ENCODE measurements around the gene PTPRD.

- TF ChIP-seq CTCF (conservative IDR thresholded peaks at IDR 0.05; ENCODE audit: low read depth, low read length): no peak
- TF ChIP-seq EZH2 (IDR thresholded peaks at IDR 0.05; ENCODE audit: borderline replicate concordance, low read depth, low read length, poor library complexity, severe bottlenecking): no peak
Measured at GRCh38 chr9:10251490-10251889, 361.3 kb downstream of the PTPRD start.
